CD4-positive, alpha-beta T cell (primary cell): Measurements from ENCODE around the gene PSPC1. TPM values are rescaled to one million over a fixed set of nuclear protein-coding genes. Genes with fewer than 3 reads are reported as not detected.

ENCODE experiments used
- ATAC-seq: fragments of 200-7000 bp; cut with Tn5 transposase; one replicate; pipeline ENCODE4 v1.10.0; 2022; ENCODE audit warnings: mild to moderate bottlenecking; ENCODE audit not compliant: poor library complexity
- CTCF ChIA-PET: fragments of 350-600 bp; sonication (Branson Sonifier 250); formaldehyde crosslinking; loops from one replicate; lab custom pipeline; 2021; ENCODE audit warnings: antibody characterized with exemption, inconsistent platforms; lab: Charles Lee
- POLR2A ChIA-PET: fragments of 350-600 bp; sonication (Branson Sonifier 250); formaldehyde crosslinking; loops from one replicate; lab custom pipeline; 2021; ENCODE audit warnings: antibody characterized with exemption, inconsistent platforms; lab: Charles Lee
- DNase-seq, 14 experiments: peaks; one replicate each; pipeline ENCODE4 v3.0.0-alpha.2; 2013 to 2020; ENCODE audit warnings: mixed read lengths in 2 of 14
- H3K27ac ChIP-seq, 2 donors: one replicate each; pipeline versions ENCODE4 v1.5.1 to v1.7.0; 2013; ENCODE audit warnings: low read length in 2 of 2, low read depth in 1 of 2, mild to moderate bottlenecking in 1 of 2
- H3K27me3 ChIP-seq, 2 experiments: 1 replicate in 1 of 2; 2 replicates in 1 of 2; pipeline versions ENCODE4 v1.6.1 to v1.7.0; 2013; ENCODE audit warnings: low read length in 2 of 2, control low read depth in 1 of 2, mild to moderate bottlenecking in 1 of 2, moderate library complexity in 1 of 2; ENCODE audit not compliant: insufficient read depth in 2 of 2, control insufficient read depth in 1 of 2
- H3K36me3 ChIP-seq: one replicate; pipeline ENCODE4 v1.6.1; 2013; ENCODE audit warnings: low read length, control low read depth; ENCODE audit not compliant: insufficient read depth
- H3K4me1 ChIP-seq: one replicate; pipeline ENCODE4 v1.6.1; 2013; ENCODE audit warnings: low read length, control low read depth; ENCODE audit not compliant: insufficient read depth
- H3K4me3 ChIP-seq: one replicate; pipeline ENCODE4 v1.5.1; 2013; ENCODE audit warnings: mild to moderate bottlenecking, low read length, moderate library complexity
- H3K9me3 ChIP-seq, 2 experiments: 1 replicate in 1 of 2; 2 replicates in 1 of 2; pipeline versions ENCODE4 v1.6.1 to v1.7.0; 2013; ENCODE audit warnings: low read length in 2 of 2, mild to moderate bottlenecking in 2 of 2, control low read depth in 1 of 2, moderate library complexity in 1 of 2; ENCODE audit not compliant: control insufficient read depth in 1 of 2, insufficient read depth in 1 of 2
- H3K27ac Mint-ChIP-seq: one replicate; pipeline ENCODE4 v1.8.0; 2020; ENCODE audit warnings: mixed read lengths
- H3K27me3 Mint-ChIP-seq: one replicate; pipeline ENCODE4 v1.8.0; 2021; ENCODE audit warnings: mixed read lengths
- H3K36me3 Mint-ChIP-seq: one replicate; pipeline ENCODE4 v1.8.0; 2021; ENCODE audit warnings: low read depth, mixed read lengths
- H3K4me1 Mint-ChIP-seq: one replicate; pipeline ENCODE4 v1.8.0; 2021; ENCODE audit warnings: low read depth, mixed read lengths
- H3K4me3 Mint-ChIP-seq: one replicate; pipeline ENCODE4 v1.8.0; 2020; ENCODE audit warnings: mild to moderate bottlenecking, mixed read lengths
- H3K9me3 Mint-ChIP-seq: one replicate; pipeline ENCODE4 v1.8.0; 2020; ENCODE audit warnings: mixed read lengths
- intact Hi-C, 2 experiments: fragments of 100-400 bp; cut with DNase I in 1 of 2; cut with micrococcal nuclease in 1 of 2; formaldehyde crosslinking; loops; one replicate each; pipeline versions ENCODE4 v1.15.1 to v1.9.0; 2023 to 2025; cut with DNase I, micrococcal nuclease
- total RNA-seq, 174 experiments: library from RNA in 2 of 174; stranded (reverse) in 2 of 174; gene quantifications; one replicate each; pipeline ENCODE4 v1.2.3 and lab custom pipeline; 2021 to 2026
- TF ChIP-seq, protein P1 (sequence below): fragments of 200-600 bp; IDR thresholded peaks from one replicate; pipeline ENCODE4 v1.8.0; 2022; ENCODE audit warnings: antibody characterized with exemption, mild to moderate bottlenecking

The PSPC1 gene
- total RNA-seq, 2 experiments from 2014 or later, result 71.0 to 71.9 TPM

GRCh38 chr13:19676168-19676567 lies 106.6 kb downstream of the PSPC1 start:
- Mint-ChIP-seq H3K36me3 (peaks cover 82% of the 10 kb centered on the region), H3K4me3 (no peak overlapping the region), H3K4me1 (no peaks in the 10 kb centered on the region), H3K27me3 (no peaks in the 10 kb centered on the region), H3K9me3 (no peaks in the 10 kb centered on the region), H3K27ac (peak overlapping the region; percentile 1)
- Histone ChIP-seq H3K4me1 (no peaks in the 10 kb centered on the region), H3K36me3 (peaks cover 56% of the 10 kb centered on the region), H3K27ac (no peak overlapping the region), H3K27me3 (no peaks in the 10 kb centered on the region), H3K4me3 (no peak overlapping the region), H3K9me3 (no peaks in the 10 kb centered on the region)
- intact Hi-C loops, result no loop called here
- DNase-seq (no peak), ATAC-seq (no peak)
- TF ChIP-seq, protein P1, sequence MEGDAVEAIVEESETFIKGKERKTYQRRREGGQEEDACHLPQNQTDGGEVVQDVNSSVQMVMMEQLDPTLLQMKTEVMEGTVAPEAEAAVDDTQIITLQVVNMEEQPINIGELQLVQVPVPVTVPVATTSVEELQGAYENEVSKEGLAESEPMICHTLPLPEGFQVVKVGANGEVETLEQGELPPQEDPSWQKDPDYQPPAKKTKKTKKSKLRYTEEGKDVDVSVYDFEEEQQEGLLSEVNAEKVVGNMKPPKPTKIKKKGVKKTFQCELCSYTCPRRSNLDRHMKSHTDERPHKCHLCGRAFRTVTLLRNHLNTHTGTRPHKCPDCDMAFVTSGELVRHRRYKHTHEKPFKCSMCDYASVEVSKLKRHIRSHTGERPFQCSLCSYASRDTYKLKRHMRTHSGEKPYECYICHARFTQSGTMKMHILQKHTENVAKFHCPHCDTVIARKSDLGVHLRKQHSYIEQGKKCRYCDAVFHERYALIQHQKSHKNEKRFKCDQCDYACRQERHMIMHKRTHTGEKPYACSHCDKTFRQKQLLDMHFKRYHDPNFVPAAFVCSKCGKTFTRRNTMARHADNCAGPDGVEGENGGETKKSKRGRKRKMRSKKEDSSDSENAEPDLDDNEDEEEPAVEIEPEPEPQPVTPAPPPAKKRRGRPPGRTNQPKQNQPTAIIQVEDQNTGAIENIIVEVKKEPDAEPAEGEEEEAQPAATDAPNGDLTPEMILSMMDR, result no peak
- POLR2A ChIA-PET, result no interaction called here
- CTCF ChIA-PET, result no interaction called here

GRCh38 chr13:19674898-19675297 lies 107.8 kb downstream of the PSPC1 start:
- H3K27ac Mint-ChIP-seq, result peak overlapping the region; percentile 52
- no peak for DNase-seq

GRCh38 chr13:19673473-19674430 lies 109.0 kb downstream of the PSPC1 start:
- H3K27ac ChIP-seq, result no peak overlapping the region
- CTCF ChIA-PET, result no interaction called here

More at GRCh38 chr13:19674898-19675297, 107.8 kb downstream of the PSPC1 start:
- Mint-ChIP-seq H3K4me3 (no peak overlapping the region), H3K4me1 (no peaks in the 10 kb centered on the region), H3K36me3 (peaks cover 95% of the 10 kb centered on the region), H3K27me3 (no peaks in the 10 kb centered on the region), H3K9me3 (no peaks in the 10 kb centered on the region)
- intact Hi-C loops, result no loop called here
- peaks cover 69% of the 10 kb centered on the region for H3K36me3 ChIP-seq
- H3K4me3 ChIP-seq, result no peak overlapping the region
- no peaks in the 10 kb centered on the region for H3K4me1 ChIP-seq
- no peaks in the 10 kb centered on the region for H3K9me3 ChIP-seq
- no peak for ATAC-seq
- H3K27me3 ChIP-seq, result no peaks in the 10 kb centered on the region
- TF ChIP-seq, protein P1, result no peak
- H3K27ac ChIP-seq, result no peak overlapping the region
- ChIA-PET POLR2A (no interaction called here), CTCF (no interaction called here)

More at GRCh38 chr13:19673473-19674430, 109.0 kb downstream of the PSPC1 start:
- TF ChIP-seq, protein P1, result no peak
- no peak for ATAC-seq
- POLR2A ChIA-PET, result no interaction called here
- Histone ChIP-seq H3K4me3 (no peak overlapping the region), H3K27me3 (no peaks in the 10 kb centered on the region), H3K9me3 (no peaks in the 10 kb centered on the region), H3K36me3 (peaks cover 77% of the 10 kb centered on the region), H3K4me1 (no peaks in the 10 kb centered on the region)
- no peaks in the 10 kb centered on the region for H3K9me3 Mint-ChIP-seq
- no peaks in the 10 kb centered on the region for H3K27me3 Mint-ChIP-seq
- no peaks in the 10 kb centered on the region for H3K4me1 Mint-ChIP-seq
- DNase-seq, result no peak
- intact Hi-C loops, result no loop called here
- H3K4me3 Mint-ChIP-seq, result no peak overlapping the region
- peak overlapping the region; percentile 43 for H3K27ac Mint-ChIP-seq
- H3K36me3 Mint-ChIP-seq, result peaks cover 99% of the 10 kb centered on the region
